Stimulated activated CD8-positive, alpha-beta memory T cell treated with anti-CD3 and anti-CD28 coated beads, Interleukin-7, amount 100 ng/mL, for 4 hours (primary cell): ENCODE measurements around the gene CEBPE.

Experiments used
- DNase-seq, 2 donors: peaks; one replicate each; pipeline ENCODE4 v3.0.0-alpha.2; 2020; ENCODE audit warnings: low read depth in 2 of 2

Gene CEBPE

GRCh38 chr14:23102801-23103200, 16.3 kb downstream of the CEBPE start:
- DNase-seq = no peak

- DNase-seq = no peak
These were observed 16.9 kb downstream of the CEBPE start for GRCh38 chr14:23101986-23102625.

- no peak for DNase-seq
These were observed 17.7 kb downstream of the CEBPE start for GRCh38 chr14:23101213-23101970.

GRCh38 chr14:23099212-23099861, 19.7 kb downstream of the CEBPE start:
- DNase-seq = no peak

- DNase-seq = no peak
These were observed 21.3 kb downstream of the CEBPE start for GRCh38 chr14:23097786-23098185.

- peak; percentile 98 to 99 for DNase-seq
These were observed 23.6 kb downstream of the CEBPE start, which contains the start of gene C14orf119 for GRCh38 chr14:23095196-23096108. Gene C14orf119 (plus strand): TSS chr14:23095505. CDS start chr14:23097659, 2,154 bp downstream.

GRCh38 chr14:23094666-23095195, 24.3 kb downstream of the CEBPE start, which contains the start of gene ACIN1:
Gene ACIN1 (minus strand): TSS chr14:23095136. CDS start chr14:23095112, 24 bp downstream.
- DNase-seq = peak in 1 of 2 donors; percentile 64

GRCh38 chr14:23093991-23094665, 24.9 kb downstream of the CEBPE start:
- DNase-seq = peak in 1 of 2 donors; percentile 67

GRCh38 chr14:23093526-23093925, 25.5 kb downstream of the CEBPE start:
- no peak for DNase-seq

- DNase-seq = no peak
These were observed 26.0 kb downstream of the CEBPE start for GRCh38 chr14:23093104-23093503.

GRCh38 chr14:23091294-23092225, 27.5 kb downstream of the CEBPE start:
- DNase-seq = no peak

- DNase-seq = no peak
These were observed 28.8 kb downstream of the CEBPE start for GRCh38 chr14:23090254-23090636.

- no peak for DNase-seq
These were observed 29.4 kb downstream of the CEBPE start for GRCh38 chr14:23089498-23090253.

- no peak for DNase-seq
These were observed 32.5 kb downstream of the CEBPE start for GRCh38 chr14:23086565-23086964.

GRCh38 chr14:23085458-23085857, 33.6 kb downstream of the CEBPE start:
- no peak for DNase-seq

GRCh38 chr14:23080474-23080873, 38.6 kb downstream of the CEBPE start:
- no peak for DNase-seq

GRCh38 chr14:23079716-23080115, 39.3 kb downstream of the CEBPE start:
- DNase-seq = no peak

GRCh38 chr14:23078692-23079116, 40.4 kb downstream of the CEBPE start:
- DNase-seq = no peak

GRCh38 chr14:23077962-23078361, 41.1 kb downstream of the CEBPE start:
- DNase-seq = no peak
